AG08396 (cell line): ENCODE results near the gene BTF3.

Source experiments
- DNase-seq: peaks from one replicate; pipeline ENCODE4 v3.0.0; 2012; ENCODE audit warnings: low spot score, mixed read lengths

The BTF3 gene

GRCh38 chr5:73525606-73526203 is 27.5 kb downstream of the BTF3 start:
- no peak for DNase-seq

DNA sequence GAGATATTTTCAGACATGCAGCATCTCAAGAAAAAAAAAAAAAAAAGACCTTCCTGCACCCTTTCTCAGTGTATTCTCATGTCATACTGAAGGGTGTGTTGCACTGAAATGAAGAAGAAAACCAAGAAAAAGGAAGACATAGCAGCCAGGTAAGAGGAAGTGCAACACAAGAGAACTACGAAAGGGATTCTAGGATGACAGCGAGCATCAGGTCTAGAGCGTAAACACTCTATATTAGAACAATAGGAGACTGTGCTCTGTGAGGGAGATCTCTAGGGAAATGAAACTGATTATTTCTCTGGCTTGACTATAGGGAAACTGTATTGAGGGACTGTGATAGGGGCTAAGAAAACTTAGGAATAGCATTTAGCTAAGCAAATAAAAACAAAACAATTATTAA is 30.0 kb downstream of the BTF3 start:
- DNase-seq: no peak

DNA sequence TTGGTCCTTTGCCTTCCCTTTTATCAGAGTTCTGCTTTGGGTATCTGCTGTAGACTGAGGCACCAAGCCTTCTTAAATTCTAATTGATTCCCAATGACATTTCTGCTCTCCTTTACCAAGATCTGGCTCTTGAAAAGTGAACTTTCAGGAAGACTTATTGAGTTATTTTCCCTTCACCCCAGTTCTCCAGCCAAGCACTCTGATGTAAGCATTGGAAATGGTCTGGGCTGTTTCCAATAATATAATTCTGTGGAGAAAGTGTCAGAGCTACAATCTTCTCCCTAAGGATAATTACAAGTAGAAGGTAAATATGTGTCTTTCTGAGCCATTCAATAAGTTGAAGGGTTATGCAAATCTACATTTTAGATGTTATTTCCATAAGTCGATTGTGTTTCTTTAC is 30.8 kb downstream of the BTF3 start:
- no peak for DNase-seq

DNA sequence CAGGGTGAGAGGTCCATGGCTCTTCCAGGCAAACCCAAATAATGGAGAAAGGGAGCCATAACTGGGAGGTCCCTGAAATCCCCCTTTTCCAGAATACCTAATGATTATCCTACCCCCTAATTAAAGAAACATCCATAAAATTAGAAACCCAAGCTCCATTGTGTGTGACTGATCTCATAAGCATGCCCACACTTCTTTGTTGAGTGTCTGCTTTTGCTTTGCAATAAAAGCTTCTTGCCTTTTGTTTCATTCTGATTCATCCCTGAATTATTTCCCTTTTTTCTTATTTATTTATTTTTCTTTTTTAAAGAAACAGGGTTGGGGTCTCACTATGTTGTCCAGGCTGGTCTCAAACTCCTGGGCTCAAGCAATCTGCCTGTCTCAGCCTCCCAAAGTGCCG is 33.1 kb downstream of the BTF3 start:
- DNase-seq: no peak

DNA sequence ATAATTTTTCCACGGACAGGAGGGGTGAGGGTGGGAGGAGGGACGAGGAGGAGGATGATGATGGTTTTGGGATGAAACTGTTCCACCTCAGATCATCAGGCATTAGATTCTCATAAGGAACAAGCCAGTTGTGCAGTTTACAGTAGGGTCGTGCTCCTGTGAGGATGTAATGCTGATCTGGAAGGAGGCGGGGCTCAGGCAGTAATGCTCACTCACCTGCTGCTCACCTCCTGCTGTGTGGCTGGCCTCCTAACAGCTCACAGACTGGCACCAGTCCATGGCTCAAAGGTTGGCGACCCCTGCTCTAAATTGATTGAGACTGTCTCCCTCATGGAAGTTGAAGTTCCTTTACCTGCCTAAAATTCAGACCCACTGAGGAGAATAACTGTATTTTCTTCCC is 34.0 kb downstream of the BTF3 start:
- no peak for DNase-seq

DNA sequence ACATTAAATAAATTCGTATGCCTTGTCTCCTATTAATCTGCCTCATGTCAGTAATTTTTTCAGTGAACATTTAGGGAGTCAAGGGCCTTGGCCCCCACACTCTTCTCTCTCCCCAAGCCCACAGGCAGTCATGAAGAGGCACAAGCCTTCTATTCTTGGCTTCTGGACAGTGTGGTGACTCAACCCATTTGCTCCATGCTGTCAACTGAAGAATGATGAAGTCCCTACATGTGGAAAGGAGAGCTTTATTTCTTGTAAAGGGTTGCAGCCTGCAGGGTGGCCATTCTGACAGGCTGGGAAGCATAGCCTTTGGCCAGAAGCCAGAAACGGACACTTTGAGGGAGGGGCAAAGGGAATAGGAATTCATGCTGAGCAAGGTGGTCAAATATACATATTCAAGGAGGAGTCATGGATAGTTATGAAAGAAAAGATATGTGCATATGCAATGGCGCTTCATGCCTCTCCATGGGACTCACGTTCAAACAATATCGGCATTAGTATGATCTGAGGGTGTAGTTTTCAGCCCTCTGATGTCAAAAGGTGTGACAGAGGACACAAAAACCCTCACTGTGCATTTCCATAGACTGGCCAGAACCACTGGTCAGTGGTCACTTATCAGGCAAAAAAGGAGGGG is 35.9 kb downstream of the BTF3 start:
- no peak for DNase-seq

GRCh38 chr5:73534971-73535370 is 36.7 kb downstream of the BTF3 start:
- no peak for DNase-seq

GRCh38 chr5:73539730-73540129 is 41.5 kb downstream of the BTF3 start:
- DNase-seq: no peak

DNA sequence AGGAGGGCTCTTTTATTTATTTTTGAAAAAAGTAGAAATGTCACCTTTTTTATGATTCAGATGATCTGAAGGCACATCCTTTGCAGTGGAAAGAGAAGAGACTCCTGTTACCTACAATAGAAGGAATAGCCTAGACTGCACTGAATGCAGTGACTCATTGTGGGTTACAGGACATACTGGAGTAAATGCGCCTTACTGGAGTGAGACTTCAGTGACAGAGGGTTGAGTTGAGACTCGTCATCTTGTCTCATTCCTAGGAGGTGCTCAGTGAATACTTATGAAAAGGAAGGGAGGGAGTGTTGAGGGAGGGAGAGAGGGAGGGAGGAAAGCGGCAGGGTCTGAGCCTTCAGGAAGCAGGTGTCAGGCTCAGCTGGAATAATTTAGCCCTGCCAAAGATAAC is 42.0 kb downstream of the BTF3 start:
- no peak for DNase-seq

DNA sequence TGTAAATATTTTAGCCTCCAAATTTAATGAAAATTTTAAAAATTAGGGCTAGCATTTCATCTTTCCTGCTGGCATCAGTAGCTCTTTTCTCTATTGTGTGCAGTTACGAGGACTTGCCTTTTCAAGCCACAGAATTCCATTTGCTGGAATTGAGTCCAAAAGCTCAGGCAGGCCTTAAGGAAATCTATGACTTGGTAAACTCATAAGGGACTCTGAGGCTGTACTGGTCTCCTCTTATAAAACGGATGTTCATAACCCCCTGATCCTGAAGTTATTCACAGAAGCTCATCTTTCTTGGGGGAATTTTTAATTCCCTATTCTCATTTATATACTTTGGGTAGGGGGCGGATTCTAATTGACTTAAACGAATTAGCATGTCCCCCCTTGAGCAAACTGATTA is 43.8 kb downstream of the BTF3 start:
- DNase-seq: no peak

DNA sequence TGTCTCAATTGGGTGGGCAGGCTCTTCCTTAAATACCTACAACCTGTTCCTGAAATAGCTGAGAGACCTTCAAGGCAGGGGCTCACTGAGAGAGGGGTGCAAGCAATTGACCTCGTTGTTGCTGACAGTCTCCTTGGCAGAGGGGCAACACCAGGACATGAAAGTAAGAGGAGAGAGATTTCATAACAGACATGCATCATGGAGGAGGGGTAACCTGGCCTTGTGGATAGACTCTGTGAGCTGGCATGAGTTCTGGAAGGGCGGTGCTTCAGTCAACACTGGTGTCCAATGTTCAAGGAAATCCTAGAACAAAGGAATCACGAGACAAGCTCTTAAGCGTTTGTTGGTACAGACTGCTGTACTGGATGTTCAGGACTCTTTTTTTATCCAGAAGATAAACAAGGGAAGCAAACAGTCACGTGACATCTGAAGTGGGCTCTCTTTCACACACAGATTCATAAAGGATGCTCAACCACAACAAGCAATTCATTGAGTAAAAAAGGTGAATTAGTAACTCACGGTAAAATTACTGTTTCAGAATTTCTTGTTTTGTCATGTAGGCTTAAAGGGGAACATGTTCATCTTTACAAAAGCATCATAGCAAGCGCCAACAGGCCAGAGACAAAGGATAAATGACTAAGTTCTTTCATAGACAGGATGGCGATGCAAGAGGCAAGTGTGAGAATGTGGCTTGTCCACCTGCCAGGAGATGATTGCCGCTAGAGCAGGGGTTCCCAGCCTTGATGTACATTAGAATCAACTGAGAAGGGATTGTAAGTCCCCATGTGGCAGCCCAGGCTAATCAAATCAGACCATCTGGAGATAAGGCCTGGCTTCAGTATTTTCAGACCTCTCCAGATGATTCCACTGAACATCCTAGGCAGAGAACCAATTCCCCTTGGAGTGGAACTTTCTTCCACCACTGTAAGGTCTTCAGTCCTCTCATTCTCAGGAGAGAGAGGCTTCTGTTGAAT is 46.5 kb downstream of the BTF3 start:
- DNase-seq: no peak

- DNase-seq: no peak
Measured at GRCh38 chr5:73545403-73545779, 47.1 kb downstream of the BTF3 start.

DNA sequence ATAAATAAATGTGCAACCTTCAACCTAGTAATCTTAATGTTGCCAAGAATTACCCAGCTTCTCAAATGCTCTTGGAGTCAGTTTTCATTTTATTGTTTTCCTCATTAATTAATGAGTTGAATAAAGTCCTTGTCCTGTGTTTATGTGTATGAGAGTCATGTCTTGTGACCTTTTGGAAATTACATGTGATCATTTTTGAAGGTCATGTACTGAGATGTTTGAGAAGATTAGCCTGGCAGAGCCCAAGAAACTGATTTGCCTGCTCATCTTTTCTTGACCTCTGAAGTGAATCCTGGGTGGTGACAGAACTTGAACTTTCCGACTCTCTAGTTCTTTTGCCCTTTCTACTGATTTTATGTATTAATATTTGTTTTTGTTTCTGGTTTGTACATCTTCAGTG is 51.8 kb downstream of the BTF3 start:
- DNase-seq: no peak

DNA sequence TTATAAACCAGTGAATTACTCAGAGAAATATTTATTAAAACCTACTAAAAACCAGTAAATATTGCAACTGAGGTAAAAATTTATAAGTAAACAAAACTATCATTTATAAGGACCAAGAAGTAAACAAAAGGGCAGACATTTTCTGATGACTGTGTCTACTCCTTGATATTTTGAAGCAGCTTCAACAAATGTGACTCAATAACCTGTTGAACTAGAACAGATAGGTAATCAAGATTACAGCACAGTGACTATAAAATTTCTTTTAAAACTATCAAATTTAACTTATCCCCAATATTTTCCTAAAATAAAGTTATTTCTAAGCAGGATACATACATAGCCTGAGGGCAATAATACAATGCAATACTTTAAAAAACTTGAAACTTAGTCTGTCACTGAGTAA is 54.4 kb downstream of the BTF3 start:
- DNase-seq: no peak
